NCI-H82 (cell line): ENCODE data around the gene ACTA1.
"Not testable (repeated sequence)": the region's sequence is repeated elsewhere in the genome, so short reads cannot be mapped to it uniquely, and the experiment has no call there.

ENCODE experiments used
- DNase-seq: peaks from one replicate; lab custom pipeline; 2025; lab: John Stamatoyannopoulos, UW

ACTA1 gene

GRCh38 chr1:229440851-229441537, 7.1 kb upstream of the ACTA1 start:
- DNase-seq, result no peak

GRCh38 chr1:229438021-229438420, 4.1 kb upstream of the ACTA1 start:
- DNase-seq, result no peak

GRCh38 chr1:229437443-229437842, 3.5 kb upstream of the ACTA1 start:
- peak; percentile 24 for DNase-seq

GRCh38 chr1:229436201-229436600, 2.3 kb upstream of the ACTA1 start:
- DNase-seq, result peak; percentile 54

GRCh38 chr1:229434641-229435051, 752 bp upstream of the ACTA1 start:
- peak; percentile 97 for DNase-seq

GRCh38 chr1:229433364-229434004, 410 bp downstream of the ACTA1 start:
- DNase-seq, result no peak

GRCh38 chr1:229432905-229433304, 989 bp downstream of the ACTA1 start:
- no peak for DNase-seq

- DNase-seq, result no peak
Observed at GRCh38 chr1:229432116-229432461, 1.8 kb downstream of the ACTA1 start.

GRCh38 chr1:229431284-229432115, 2.4 kb downstream of the ACTA1 start:
- no peak for DNase-seq

GRCh38 chr1:229430761-229431283, 3.1 kb downstream of the ACTA1 start:
- DNase-seq, result no peak

GRCh38 chr1:229428256-229428655, 5.6 kb downstream of the ACTA1 start:
- no peak for DNase-seq

GRCh38 chr1:229427572-229427971, 6.3 kb downstream of the ACTA1 start:
- no peak for DNase-seq

GRCh38 chr1:229425564-229426159, 8.2 kb downstream of the ACTA1 start:
- no peak for DNase-seq

- DNase-seq, result peak; percentile 98
Observed at GRCh38 chr1:229420765-229421164, 13.1 kb downstream of the ACTA1 start.

- no peak for DNase-seq
Observed at GRCh38 chr1:229420224-229420623, 13.7 kb downstream of the ACTA1 start.

- not testable (repeated sequence) for DNase-seq
Observed at GRCh38 chr1:229418586-229418985, 15.3 kb downstream of the ACTA1 start.

GRCh38 chr1:229412810-229413209, 21.1 kb downstream of the ACTA1 start:
- DNase-seq, result not testable (repeated sequence)

GRCh38 chr1:229412056-229412455, 21.8 kb downstream of the ACTA1 start:
- peak; percentile 28 for DNase-seq

GRCh38 chr1:229411434-229412055, 22.3 kb downstream of the ACTA1 start:
- no peak for DNase-seq

- DNase-seq, result peak; percentile 97
Observed at GRCh38 chr1:229410692-229411433, 23.0 kb downstream of the ACTA1 start.

- DNase-seq, result no peak
Observed at GRCh38 chr1:229410370-229410691, 23.6 kb downstream of the ACTA1 start.
